HepG2 (cell line): Measurements from ENCODE around the gene GBGT1. TPM values are rescaled to one million over a fixed set of nuclear protein-coding genes. Genes with fewer than 3 reads are reported as not detected.

Experiments
- ATAC-seq: fragments of 200-7000 bp; cut with Tn5 transposase; 3 replicates; pipeline ENCODE4 v1.9.1; 2020; ENCODE audit warnings: mild to moderate bottlenecking, moderate library complexity
- BruUV-seq: library from RNA; stranded (reverse); fragments of 400-500 nt; replicated peaks from 2 replicates; lab custom pipeline; 2021; lab: Mats Ljungman, UMichigan
- CTCF ChIA-PET: fragments of 300-600 bp; formaldehyde crosslinking; extraction: SDS; loops from one replicate; lab custom pipeline; 2021; ENCODE audit warnings: low total read pairs, inconsistent platforms, low intra/inter-chr PET ratio; lab: Yijun Ruan, JAX
- POLR2A ChIA-PET: fragments of 350-600 bp; sonication (Branson Sonifier 250); formaldehyde crosslinking; loops from one replicate; lab custom pipeline; 2020; ENCODE audit warnings: antibody characterized with exemption, inconsistent platforms; lab: Yijun Ruan, JAX
- DNase-seq: peaks from one replicate; pipeline ENCODE4 v3.0.0-alpha.2; 2015; ENCODE audit warnings: low spot score
- FAIRE-seq: peaks from 3 replicates; lab custom pipeline; 2011; peaks lifted over from hg19 to GRCh38; lab: Jason Lieb, UNC
- H2AFZ ChIP-seq: one replicate; pipeline ENCODE4 v1.6.1; 2011; ENCODE audit warnings: low read length, inconsistent platforms
- H3K27ac ChIP-seq: fragments of 300-600 bp; 3 replicates; pipeline ENCODE4 v1.8.0; 2011; ENCODE audit warnings: mixed run types, mild to moderate bottlenecking, mixed read lengths, low read length, inconsistent platforms; ENCODE audit not compliant: insufficient read depth; ENCODE audit errors: extremely low read length
- H3K27me3 ChIP-seq, 2 experiments: fragments of 200-600 bp in 1 of 2; 2 replicates in 1 of 2; 3 replicates in 1 of 2; pipeline versions ENCODE4 v1.6.0 to v1.8.0; 2011; ENCODE audit warnings: low read length in 2 of 2, mild to moderate bottlenecking in 2 of 2, moderate library complexity in 2 of 2, inconsistent platforms in 1 of 2; ENCODE audit not compliant: insufficient read depth in 2 of 2, control insufficient read depth in 1 of 2
- H3K36me3 ChIP-seq, 2 experiments: fragments of 200-600 bp in 1 of 2; replicated peaks in 1 of 2; 2 replicates in 1 of 2; 3 replicates in 1 of 2; pipeline versions ENCODE4 v1.5.1 to v1.8.0; 2011; ENCODE audit warnings: low read length in 2 of 2, inconsistent platforms in 1 of 2; ENCODE audit not compliant: insufficient read depth in 2 of 2, control insufficient read depth in 1 of 2
- H3K4me1 ChIP-seq: 2 replicates; pipeline ENCODE4 v1.5.1; 2012; ENCODE audit warnings: low read length, inconsistent platforms; ENCODE audit not compliant: insufficient read depth
- H3K4me2 ChIP-seq: 2 replicates; pipeline ENCODE4 v1.6.0; 2011; ENCODE audit warnings: low read depth, low read length, inconsistent platforms
- H3K4me3 ChIP-seq, 3 experiments: fragments of 200-600 bp in 1 of 3; sonication (generic), shearing (Covaris generic) in 1 of 3; replicated peaks in 1 of 3; 2 replicates each; pipeline ENCODE4 v1.5.1; 2011 to 2016; ENCODE audit warnings: low read length in 3 of 3, inconsistent platforms in 2 of 3, low read depth in 2 of 3, mild to moderate bottlenecking in 2 of 3, control low read depth in 1 of 3, mixed read lengths in 1 of 3; ENCODE audit not compliant: insufficient read depth in 1 of 3
- H3K79me2 ChIP-seq: one replicate; pipeline ENCODE4 v1.6.1; 2011; ENCODE audit warnings: low read length, inconsistent platforms; ENCODE audit not compliant: insufficient read depth
- H3K9ac ChIP-seq: 2 replicates; pipeline ENCODE4 v1.6.0; 2011; ENCODE audit warnings: mild to moderate bottlenecking, low read depth, low read length, inconsistent platforms; ENCODE audit not compliant: insufficient read depth
- H3K9me3 ChIP-seq: 2 replicates; pipeline ENCODE4 v1.5.1; 2012; ENCODE audit warnings: mild to moderate bottlenecking, low read length
- H4K20me1 ChIP-seq: 2 replicates; pipeline ENCODE4 v1.6.0; 2011; ENCODE audit warnings: inconsistent platforms, mild to moderate bottlenecking, low read length, moderate library complexity; ENCODE audit not compliant: insufficient read depth
- GABPA ChIP-seq, 2 experiments: IDR thresholded peaks; 2 replicates each; pipeline ENCODE4 v1.6.1; 2011 to 2016; ENCODE audit warnings: low read depth in 2 of 2, low read length in 1 of 2, missing biosample characterization in 1 of 2, missing genetic modification characterization in 1 of 2
- HNRNPUL1 ChIP-seq: fragments of 200-400 bp; formaldehyde crosslinking; IDR thresholded peaks from 2 replicates; pipeline ENCODE4 v1.6.1; 2017; ENCODE audit warnings: low read depth, mild to moderate bottlenecking, low read length, moderate library complexity
- JUND ChIP-seq: sonication (generic); formaldehyde crosslinking; IDR thresholded peaks from 2 replicates; pipeline ENCODE4 v1.8.0; 2022; ENCODE audit warnings: mild to moderate bottlenecking, missing genetic modification reagents
- KDM2A ChIP-seq: sonication (generic); formaldehyde crosslinking; IDR thresholded peaks from 2 replicates; pipeline ENCODE4 v1.4.0; 2020; ENCODE audit warnings: low read depth, missing genetic modification reagents, borderline replicate concordance
- MAZ ChIP-seq, 2 experiments: sonication (generic) in 1 of 2; formaldehyde crosslinking in 1 of 2; IDR thresholded peaks; 2 replicates each; pipeline versions ENCODE4 v1.5.0 to v1.6.1; 2012 to 2020; ENCODE audit warnings: low read depth in 2 of 2, mild to moderate bottlenecking in 2 of 2, borderline replicate concordance in 1 of 2, improper control_type of control experiment in 1 of 2, low read length in 1 of 2, missing genetic modification reagents in 1 of 2, moderate library complexity in 1 of 2
- SMAD3 ChIP-seq: sonication (generic); formaldehyde crosslinking; IDR thresholded peaks from 2 replicates; pipeline ENCODE4 v1.4.0; 2020; ENCODE audit warnings: missing genetic modification reagents
- SMARCE1 ChIP-seq: fragments of 450-650 bp; IDR thresholded peaks from 2 replicates; pipeline ENCODE4 v1.6.1; 2017; ENCODE audit warnings: borderline replicate concordance
- SP1 ChIP-seq, 2 experiments: fragments of 450-650 bp in 1 of 2; sonication (generic) in 1 of 2; formaldehyde crosslinking in 1 of 2; IDR thresholded peaks; 2 replicates each; pipeline versions ENCODE4 v1.4.0 to v1.6.1; 2016 to 2020; ENCODE audit warnings: missing genetic modification reagents in 1 of 2
- STAT5B ChIP-seq: sonication (generic); formaldehyde crosslinking; IDR thresholded peaks from 2 replicates; pipeline ENCODE4 v1.4.0; 2020; ENCODE audit warnings: missing genetic modification reagents
- ZMYM3 ChIP-seq: sonication (generic); formaldehyde crosslinking; IDR thresholded peaks from 2 replicates; pipeline ENCODE4 v1.5.1; 2020; ENCODE audit warnings: mild to moderate bottlenecking, missing genetic modification reagents
- ZNF484 ChIP-seq: sonication (generic); formaldehyde crosslinking; IDR thresholded peaks from 2 replicates; pipeline ENCODE4 v1.5.1; 2020; ENCODE audit warnings: mild to moderate bottlenecking, low read depth, missing genetic modification reagents, borderline replicate concordance
- ZNF598 ChIP-seq: sonication (generic); formaldehyde crosslinking; IDR thresholded peaks from 2 replicates; pipeline ENCODE4 v1.5.1; 2020; ENCODE audit warnings: mild to moderate bottlenecking, missing genetic modification reagents, borderline replicate concordance
- ZNF672 ChIP-seq: sonication (generic); formaldehyde crosslinking; IDR thresholded peaks from 2 replicates; pipeline ENCODE4 v1.8.1; 2022; ENCODE audit warnings: missing genetic modification reagents
- WGBS: methylation state at CpG from one replicate; pipeline ENCODE4 v1.1.6; 2017; ENCODE audit warnings: low lambda C conversion rate; 5-methylcytosine and 5-hydroxymethylcytosine counted together
- in situ Hi-C: cut with HindIII; loops from 2 replicates; pipeline ENCODE4 v1.10.0; 2017; ENCODE audit warnings: low pct_unique_long_range_greater_than_20kb; ENCODE audit not compliant: extremely low pct_ligation_motif_present
- intact Hi-C: fragments of 100-400 bp; cut with micrococcal nuclease; formaldehyde crosslinking; loops from one replicate; pipeline ENCODE4 v1.10.0; 2022; ENCODE audit not compliant: unreplicated experiment
- polyA plus RNA-seq, 8 experiments: library from polyadenylated mRNA; depleted of rRNA in 3 of 8; stranded (reverse) in 7 of 8; unstranded in 1 of 8; fragments of >200 nt; fragmentation: Illumina TruSeq in 4 of 8; extraction: Trizol in 4 of 8; gene quantifications; 2 replicates each; pipeline versions ENCODE4 v1.2.1 to v1.2.3, GENCODE V29; 2011 to 2016; ENCODE audit warnings: low read depth in 4 of 8, missing spikeins in 1 of 8, mixed read lengths in 1 of 8; ENCODE audit not compliant: insufficient read depth in 1 of 8
- total RNA-seq, 5 experiments: library from RNA; depleted of rRNA; stranded (reverse); fragments of >200 nt; fragmentation: Illumina TruSeq; extraction: Trizol; gene quantifications; 2 replicates each; pipeline ENCODE4 v1.2.3, GENCODE V29; 2016; ENCODE audit warnings: low read depth in 1 of 5
- TF ChIP-seq, protein P1 (sequence below): sonication (generic); formaldehyde crosslinking; conservative IDR thresholded peaks from 2 replicates; pipeline ENCODE4 v1.4.0; 2020; ENCODE audit warnings: mild to moderate bottlenecking, missing genetic modification reagents, moderate library complexity
- TF ChIP-seq, protein P2 (sequence below): sonication (generic); formaldehyde crosslinking; IDR thresholded peaks from 2 replicates; pipeline ENCODE4 v1.5.1; 2020; ENCODE audit warnings: mild to moderate bottlenecking, missing genetic modification reagents, borderline replicate concordance
- TF ChIP-seq, protein P3 (sequence below): IDR thresholded peaks from 2 replicates; pipeline ENCODE4 v1.6.1; 2016; ENCODE audit warnings: control low read depth

GBGT1 gene
- total and polyA plus RNA-seq, 2 of the 13 experiments (the other 11 are each of a cell fraction or from before 2014, with no cell fraction given): not detected

DNA sequence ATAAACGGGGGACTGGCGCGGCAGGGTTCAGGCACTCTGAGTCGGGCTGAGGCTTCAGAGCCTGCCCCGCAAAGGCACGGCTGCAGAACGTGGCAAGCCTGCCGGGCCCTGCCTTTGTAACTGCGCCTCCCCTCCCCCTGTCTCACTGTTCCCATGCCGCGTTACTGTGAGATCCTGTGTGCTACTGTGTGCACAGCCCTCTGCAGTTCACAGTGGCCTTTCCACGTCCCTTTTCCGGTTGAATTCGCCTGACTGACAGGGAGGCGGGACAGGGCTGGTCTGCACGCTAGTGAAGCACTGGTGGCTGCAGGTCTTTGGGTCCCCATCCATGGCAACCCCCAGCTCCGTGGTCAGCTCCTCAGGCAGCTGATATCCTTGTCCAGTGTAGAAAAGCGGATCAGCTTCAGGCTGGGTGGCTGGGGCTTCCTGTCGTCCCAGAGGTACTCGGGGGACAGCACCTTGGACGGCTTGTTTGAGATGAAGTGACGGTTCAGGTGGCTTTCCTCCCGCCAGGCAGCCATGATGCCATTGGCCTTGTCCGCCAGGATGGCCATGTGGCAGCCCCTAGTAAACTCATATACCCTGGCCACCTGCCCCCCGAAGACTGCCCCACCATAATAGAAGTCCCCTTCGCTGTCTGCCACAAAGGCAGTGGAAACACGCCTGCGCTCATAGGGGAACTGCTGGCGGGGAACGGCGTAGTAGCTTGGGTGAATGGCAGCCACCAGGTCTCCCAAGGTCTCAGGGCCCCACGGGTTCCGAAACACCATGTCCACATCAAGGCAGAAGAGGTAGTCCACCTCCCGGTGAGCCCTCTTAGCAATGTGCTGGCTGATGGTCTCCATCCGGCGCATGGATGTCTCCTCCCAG is 10.3 kb downstream of the GBGT1 start:
- Histone ChIP-seq H4K20me1 (no peaks in the 10 kb centered on the region), H2AFZ (no peak overlapping the region), H3K36me3 (no peaks in the 10 kb centered on the region), H3K4me1 (peaks cover 44% of the 10 kb centered on the region), H3K9ac (peak overlapping the region; percentile 48), H3K9me3 (no peaks in the 10 kb centered on the region), H3K4me3 (peak overlapping the region; percentile 27 to 64 (median 32); a peak in 5 of 6 replicates), H3K4me2 (peak overlapping the region; percentile 81), H3K27me3 (peaks cover 0 to 7% of the 10 kb centered on the region in 2 experiments; a peak in 1 of 5 replicates), H3K79me2 (no peaks in the 10 kb centered on the region), H3K27ac (no peak overlapping the region)
- 47% methylated on average over 10 of the region's 36 CpGs for WGBS
- in situ Hi-C loops (no loop called here), intact Hi-C loops (no loop called here)
- DNase-seq (peak; percentile 77), FAIRE-seq (peak; percentile 39), ATAC-seq (peak; percentile 69)
- ChIA-PET CTCF (no interaction called here), POLR2A (no interaction called here)
- no TSS peak for BruUV-seq
- TF ChIP-seq JUND (CRISPR knock-in tag): no peak
- TF ChIP-seq ZMYM3 (CRISPR knock-in tag): 0 out of 2 replicates have a peak, but pooled peaks have one; percentile 40
- no peak for TF ChIP-seq GABPA (IDR thresholded peaks at IDR 0.05; ENCODE audit: low read depth, low read length)
- TF ChIP-seq GABPA (CRISPR knock-in tag; IDR thresholded peaks at IDR 0.05; ENCODE audit: low read depth): peak; percentile 70
- TF ChIP-seq, protein P1, sequence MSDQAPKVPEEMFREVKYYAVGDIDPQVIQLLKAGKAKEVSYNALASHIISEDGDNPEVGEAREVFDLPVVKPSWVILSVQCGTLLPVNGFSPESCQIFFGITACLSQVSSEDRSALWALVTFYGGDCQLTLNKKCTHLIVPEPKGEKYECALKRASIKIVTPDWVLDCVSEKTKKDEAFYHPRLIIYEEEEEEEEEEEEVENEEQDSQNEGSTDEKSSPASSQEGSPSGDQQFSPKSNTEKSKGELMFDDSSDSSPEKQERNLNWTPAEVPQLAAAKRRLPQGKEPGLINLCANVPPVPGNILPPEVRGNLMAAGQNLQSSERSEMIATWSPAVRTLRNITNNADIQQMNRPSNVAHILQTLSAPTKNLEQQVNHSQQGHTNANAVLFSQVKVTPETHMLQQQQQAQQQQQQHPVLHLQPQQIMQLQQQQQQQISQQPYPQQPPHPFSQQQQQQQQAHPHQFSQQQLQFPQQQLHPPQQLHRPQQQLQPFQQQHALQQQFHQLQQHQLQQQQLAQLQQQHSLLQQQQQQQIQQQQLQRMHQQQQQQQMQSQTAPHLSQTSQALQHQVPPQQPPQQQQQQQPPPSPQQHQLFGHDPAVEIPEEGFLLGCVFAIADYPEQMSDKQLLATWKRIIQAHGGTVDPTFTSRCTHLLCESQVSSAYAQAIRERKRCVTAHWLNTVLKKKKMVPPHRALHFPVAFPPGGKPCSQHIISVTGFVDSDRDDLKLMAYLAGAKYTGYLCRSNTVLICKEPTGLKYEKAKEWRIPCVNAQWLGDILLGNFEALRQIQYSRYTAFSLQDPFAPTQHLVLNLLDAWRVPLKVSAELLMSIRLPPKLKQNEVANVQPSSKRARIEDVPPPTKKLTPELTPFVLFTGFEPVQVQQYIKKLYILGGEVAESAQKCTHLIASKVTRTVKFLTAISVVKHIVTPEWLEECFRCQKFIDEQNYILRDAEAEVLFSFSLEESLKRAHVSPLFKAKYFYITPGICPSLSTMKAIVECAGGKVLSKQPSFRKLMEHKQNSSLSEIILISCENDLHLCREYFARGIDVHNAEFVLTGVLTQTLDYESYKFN: no peak
- 0 out of 2 replicates have a peak, but pooled peaks have one; percentile 27 for TF ChIP-seq ZNF672 (CRISPR knock-in tag)
- TF ChIP-seq, protein P2, sequence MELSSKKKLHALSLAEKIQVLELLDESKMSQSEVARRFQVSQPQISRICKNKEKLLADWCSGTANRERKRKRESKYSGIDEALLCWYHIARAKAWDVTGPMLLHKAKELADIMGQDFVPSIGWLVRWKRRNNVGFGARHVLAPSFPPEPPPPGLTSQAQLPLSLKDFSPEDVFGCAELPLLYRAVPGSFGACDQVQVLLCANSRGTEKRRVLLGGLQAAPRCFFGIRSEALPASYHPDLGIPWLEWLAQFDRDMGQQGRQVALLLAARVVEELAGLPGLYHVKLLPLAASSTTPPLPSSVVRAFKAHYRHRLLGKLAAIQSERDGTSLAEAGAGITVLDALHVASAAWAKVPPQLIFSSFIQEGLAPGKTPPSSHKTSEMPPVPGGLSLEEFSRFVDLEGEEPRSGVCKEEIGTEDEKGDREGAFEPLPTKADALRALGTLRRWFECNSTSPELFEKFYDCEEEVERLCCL (CRISPR knock-in tag): no peak
- TF ChIP-seq STAT5B (CRISPR knock-in tag): no peak
- 0 out of 2 replicates have a peak, but pooled peaks have one; percentile 47 for TF ChIP-seq ZNF598 (CRISPR knock-in tag)
- 0 out of 2 replicates have a peak, but pooled peaks have one; percentile 24 for TF ChIP-seq MAZ (IDR thresholded peaks at IDR 0.05; ENCODE audit: borderline replicate concordance, low read depth, low read length)
- 0 out of 2 replicates have a peak, but pooled peaks have one; percentile 41 for TF ChIP-seq MAZ (CRISPR knock-in tag; IDR thresholded peaks at IDR 0.05; ENCODE audit: low read depth)
- no peak for TF ChIP-seq HNRNPUL1
- TF ChIP-seq, protein P3, sequence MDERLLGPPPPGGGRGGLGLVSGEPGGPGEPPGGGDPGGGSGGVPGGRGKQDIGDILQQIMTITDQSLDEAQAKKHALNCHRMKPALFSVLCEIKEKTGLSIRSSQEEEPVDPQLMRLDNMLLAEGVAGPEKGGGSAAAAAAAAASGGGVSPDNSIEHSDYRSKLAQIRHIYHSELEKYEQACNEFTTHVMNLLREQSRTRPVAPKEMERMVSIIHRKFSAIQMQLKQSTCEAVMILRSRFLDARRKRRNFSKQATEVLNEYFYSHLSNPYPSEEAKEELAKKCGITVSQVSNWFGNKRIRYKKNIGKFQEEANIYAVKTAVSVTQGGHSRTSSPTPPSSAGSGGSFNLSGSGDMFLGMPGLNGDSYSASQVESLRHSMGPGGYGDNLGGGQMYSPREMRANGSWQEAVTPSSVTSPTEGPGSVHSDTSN (CRISPR knock-in tag): peak; percentile 83
- no peak for TF ChIP-seq ZNF484
- no peak for TF ChIP-seq SMAD3 (CRISPR knock-in tag)
- peak; percentile 48; the same call in 1 of the 2 replicates for TF ChIP-seq KDM2A (CRISPR knock-in tag)
- TF ChIP-seq SP1 (IDR thresholded peaks at IDR 0.05): no peak
- TF ChIP-seq SP1 (CRISPR knock-in tag; IDR thresholded peaks at IDR 0.05): peak; percentile 16; the same call in 1 of the 2 replicates
- TF ChIP-seq SMARCE1: no peak
